Neuronal stem cell (in vitro differentiated cells): ENCODE measurements around the gene TBCC.

ENCODE experiments used
- DNase-seq: peaks from one replicate; pipeline ENCODE4 v3.0.0-alpha.2; 2013; ENCODE audit warnings: low spot score
- H2AFZ ChIP-seq: one replicate; pipeline ENCODE4 v1.6.1; 2013; ENCODE audit warnings: mild to moderate bottlenecking, low read length, inconsistent platforms
- H2AK5ac ChIP-seq: 2 replicates; pipeline ENCODE4 v1.6.1; 2013; ENCODE audit warnings: low read depth, mild to moderate bottlenecking, inconsistent platforms, low read length, moderate library complexity, mixed read lengths
- H2BK120ac ChIP-seq: 2 replicates; pipeline ENCODE4 v1.6.1; 2013; ENCODE audit warnings: low read depth, mild to moderate bottlenecking, inconsistent platforms, low read length, moderate library complexity, mixed read lengths
- H2BK12ac ChIP-seq: one replicate; pipeline ENCODE4 v1.6.1; 2013; ENCODE audit warnings: low read length, inconsistent platforms
- H2BK15ac ChIP-seq: 2 replicates; pipeline ENCODE4 v1.6.1; 2013; ENCODE audit warnings: mild to moderate bottlenecking, low read length, inconsistent platforms, mixed read lengths
- H2BK5ac ChIP-seq: one replicate; pipeline ENCODE4 v1.6.1; 2013; ENCODE audit warnings: inconsistent platforms, mild to moderate bottlenecking, low read length, moderate library complexity
- H3K14ac ChIP-seq: one replicate; pipeline ENCODE4 v1.6.1; 2013; ENCODE audit warnings: low read length, inconsistent platforms
- H3K18ac ChIP-seq: 2 replicates; pipeline ENCODE4 v1.6.1; 2013; ENCODE audit warnings: low read length, inconsistent platforms
- H3K23ac ChIP-seq: 2 replicates; pipeline ENCODE4 v1.6.1; 2013; ENCODE audit warnings: low read depth, mild to moderate bottlenecking, mixed read lengths, low read length, inconsistent platforms; ENCODE audit not compliant: poor library complexity
- H3K27ac ChIP-seq: replicated peaks from 3 replicates; pipeline ENCODE4 v1.5.1; 2013; ENCODE audit warnings: low read length, inconsistent platforms
- H3K27me3 ChIP-seq, 3 experiments: 2 replicates each; pipeline ENCODE4 v1.6.1; 2013; ENCODE audit warnings: low read length in 3 of 3, mild to moderate bottlenecking in 2 of 3, inconsistent platforms in 1 of 3, low read depth in 1 of 3, mixed read lengths in 1 of 3, moderate library complexity in 1 of 3; ENCODE audit not compliant: control insufficient read depth in 3 of 3, insufficient read depth in 3 of 3
- H3K36me3 ChIP-seq, 2 donors: replicated peaks in 1 of 2; 2 replicates each; pipeline ENCODE4 v1.6.1; 2013; ENCODE audit warnings: low read length in 2 of 2; ENCODE audit not compliant: control insufficient read depth in 2 of 2, insufficient read depth in 2 of 2
- H3K4ac ChIP-seq: 2 replicates; pipeline ENCODE4 v1.6.1; 2013; ENCODE audit warnings: inconsistent platforms, mild to moderate bottlenecking, low read length, moderate library complexity
- H3K4me1 ChIP-seq, 2 donors: 1 replicate in 1 of 2; 2 replicates in 1 of 2; pipeline ENCODE4 v1.6.1; 2013; ENCODE audit warnings: low read length in 2 of 2, low read depth in 1 of 2; ENCODE audit not compliant: control insufficient read depth in 2 of 2, insufficient read depth in 1 of 2
- H3K4me2 ChIP-seq: one replicate; pipeline ENCODE4 v1.6.1; 2013; ENCODE audit warnings: mild to moderate bottlenecking, low read length, inconsistent platforms; ENCODE audit not compliant: insufficient read depth, poor library complexity, severe bottlenecking
- H3K4me3 ChIP-seq, 2 donors: 2 replicates each; pipeline ENCODE4 v1.5.1; 2013; ENCODE audit warnings: low read length in 2 of 2, mild to moderate bottlenecking in 2 of 2, inconsistent platforms in 1 of 2, moderate library complexity in 1 of 2
- H3K79me1 ChIP-seq: one replicate; pipeline ENCODE4 v1.6.1; 2013; ENCODE audit warnings: low read depth, mild to moderate bottlenecking, inconsistent platforms, low read length, moderate library complexity
- H3K9ac ChIP-seq: one replicate; pipeline ENCODE4 v1.6.1; 2013; ENCODE audit warnings: mild to moderate bottlenecking, low read depth, low read length, inconsistent platforms; ENCODE audit not compliant: poor library complexity
- H3K9me3 ChIP-seq, 2 donors: replicated peaks in 1 of 2; 2 replicates each; pipeline versions ENCODE3 to v1.6.1; 2013; ENCODE audit warnings: low read length in 2 of 2, mild to moderate bottlenecking in 2 of 2, inconsistent platforms in 1 of 2, low read depth in 1 of 2, mixed read lengths in 1 of 2, moderate library complexity in 1 of 2; ENCODE audit not compliant: control insufficient read depth in 2 of 2, insufficient read depth in 1 of 2
- H4K8ac ChIP-seq: one replicate; pipeline ENCODE4 v1.6.1; 2013; ENCODE audit warnings: low read depth, mild to moderate bottlenecking, inconsistent platforms, low read length, moderate library complexity
- H4K91ac ChIP-seq: one replicate; pipeline ENCODE4 v1.6.1; 2013; ENCODE audit warnings: low read length, low read depth, mild to moderate bottlenecking, inconsistent platforms; ENCODE audit not compliant: poor library complexity
- WGBS, 2 donors: extraction: QIAGEN DNeasy Blood & Tissue Kit; methylation state at CpG; one replicate each; pipeline ENCODE4 v1.1.7; 2013; ENCODE audit warnings: missing lambda C conversion rate in 2 of 2, mixed read lengths in 1 of 2; ENCODE audit not compliant: insufficient read length in 2 of 2, insufficient replicate concordance in 1 of 2; ENCODE audit errors: extremely low coverage in 2 of 2; 5-methylcytosine and 5-hydroxymethylcytosine counted together

Gene TBCC

GRCh38 chr6:42744351-42744893 lies 1.5 kb downstream of the TBCC start:
- Histone ChIP-seq H3K9me3 (no peaks in the 10 kb centered on the region), H2AK5ac (no peak overlapping the region), H3K18ac (no peak overlapping the region), H3K4me1 (peaks cover 3 to 4% of the 10 kb centered on the region in 2 donors), H2BK5ac (no peak overlapping the region), H3K4ac (no peak overlapping the region), H2BK12ac (no peak overlapping the region), H4K8ac (no peak overlapping the region), H3K9ac (no peak overlapping the region), H3K27me3 (no peaks in the 10 kb centered on the region), H2BK15ac (no peak overlapping the region), H4K91ac (no peak overlapping the region), H3K27ac (no peak overlapping the region), H3K14ac (no peak overlapping the region), H3K4me3 (peak overlapping the region in 1 of 2 donors; percentile 95), H3K4me2 (peak overlapping the region; percentile 14), H3K23ac (no peak overlapping the region), H2BK120ac (no peak overlapping the region), H3K79me1 (peaks cover 7% of the 10 kb centered on the region), H2AFZ (no peak overlapping the region), H3K36me3 (peaks cover 0 to 12% of the 10 kb centered on the region in 2 donors)
- no peak for DNase-seq
- no CpG with 5 or more reads among the region's 21 CpGs for WGBS, 2 donors

- Histone ChIP-seq H2AFZ (no peak overlapping the region), H2BK12ac (no peak overlapping the region), H3K4me3 (no peak overlapping the region), H4K91ac (no peak overlapping the region), H3K4ac (no peak overlapping the region), H3K79me1 (peaks cover 7% of the 10 kb centered on the region), H3K27ac (no peak overlapping the region), H3K9me3 (no peaks in the 10 kb centered on the region), H3K9ac (no peak overlapping the region), H3K23ac (no peak overlapping the region), H3K14ac (no peak overlapping the region), H2AK5ac (no peak overlapping the region), H4K8ac (no peak overlapping the region), H3K4me2 (no peak overlapping the region), H3K4me1 (peaks cover 3 to 4% of the 10 kb centered on the region in 2 donors), H2BK5ac (no peak overlapping the region), H2BK15ac (no peak overlapping the region), H3K27me3 (no peaks in the 10 kb centered on the region), H2BK120ac (no peak overlapping the region), H3K18ac (no peak overlapping the region), H3K36me3 (peaks cover 0 to 12% of the 10 kb centered on the region in 2 donors)
- no CpG with 5 or more reads among the region's 5 CpGs for WGBS, 2 donors
- DNase-seq = no peak
These were observed 3.6 kb downstream of the TBCC start for GRCh38 chr6:42742116-42742894.

- WGBS, 2 donors = no CpG with 5 or more reads among the region's 3 CpGs
- Histone ChIP-seq H2BK120ac (no peak overlapping the region), H4K91ac (no peak overlapping the region), H3K18ac (no peak overlapping the region), H3K9ac (no peak overlapping the region), H3K27me3 (no peaks in the 10 kb centered on the region), H2AFZ (no peak overlapping the region), H3K14ac (no peak overlapping the region), H3K9me3 (no peaks in the 10 kb centered on the region), H3K4ac (no peak overlapping the region), H2BK15ac (no peak overlapping the region), H3K27ac (no peak overlapping the region), H3K4me2 (no peak overlapping the region), H2BK5ac (no peak overlapping the region), H2BK12ac (no peak overlapping the region), H4K8ac (no peak overlapping the region), H3K4me1 (peaks cover 3 to 4% of the 10 kb centered on the region in 2 donors), H3K36me3 (peaks cover 0 to 12% of the 10 kb centered on the region in 2 donors), H2AK5ac (no peak overlapping the region), H3K23ac (no peak overlapping the region), H3K79me1 (peaks cover 6% of the 10 kb centered on the region), H3K4me3 (no peak overlapping the region)
- DNase-seq = no peak
These were observed 5.2 kb downstream of the TBCC start for GRCh38 chr6:42740725-42741124.

GRCh38 chr6:42735976-42736375 lies 9.9 kb downstream of the TBCC start:
- Histone ChIP-seq H2AK5ac (no peak overlapping the region), H3K23ac (no peak overlapping the region), H3K4ac (no peak overlapping the region), H4K91ac (no peak overlapping the region), H3K79me1 (no peaks in the 10 kb centered on the region), H3K27me3 (no peaks in the 10 kb centered on the region), H2BK120ac (no peak overlapping the region), H3K27ac (no peak overlapping the region), H2BK5ac (no peak overlapping the region), H4K8ac (no peak overlapping the region), H3K18ac (no peak overlapping the region), H2BK12ac (no peak overlapping the region), H3K9ac (no peak overlapping the region), H2AFZ (no peak overlapping the region), H2BK15ac (no peak overlapping the region), H3K14ac (no peak overlapping the region), H3K4me2 (no peak overlapping the region), H3K4me1 (no peaks in the 10 kb centered on the region), H3K9me3 (no peaks in the 10 kb centered on the region), H3K36me3 (no peaks in the 10 kb centered on the region), H3K4me3 (no peak overlapping the region)
- no peak for DNase-seq
- WGBS, 2 donors = no CpG with 5 or more reads among the region's 3 CpGs
